Fibroblast of lung (primary cell): ENCODE measurements around the gene APOBEC3F. TPM values are rescaled to one million over a fixed set of nuclear protein-coding genes. Genes with fewer than 3 reads are reported as not detected.
A peak's percentile ranks its signal among the peaks of the same experiment; 100 is the strongest.

Experiments used
- DNase-seq, 2 donors: peaks; one replicate each; pipeline versions ENCODE4 v3.0.0 to v3.0.0-alpha.2; 2010; ENCODE audit warnings: low read depth in 2 of 2
- H2AFZ ChIP-seq: 2 replicates; pipeline ENCODE4 v1.5.1; 2012; ENCODE audit warnings: low read length, control low read depth, inconsistent platforms
- H3K27ac ChIP-seq: 2 replicates; pipeline ENCODE4 v1.5.1; 2011; ENCODE audit warnings: low read length, control low read depth; ENCODE audit not compliant: insufficient read depth
- H3K27me3 ChIP-seq: 2 replicates; pipeline ENCODE4 v1.5.1; 2011; ENCODE audit warnings: mild to moderate bottlenecking, low read length; ENCODE audit not compliant: control insufficient read depth, insufficient read depth
- H3K36me3 ChIP-seq: 2 replicates; pipeline ENCODE4 v1.5.1; 2011; ENCODE audit warnings: low read length; ENCODE audit not compliant: control insufficient read depth, insufficient read depth
- H3K4me1 ChIP-seq: 2 replicates; pipeline ENCODE4 v1.5.1; 2011; ENCODE audit warnings: low read length; ENCODE audit not compliant: control insufficient read depth, insufficient read depth; ENCODE audit errors: extremely low read depth
- H3K4me2 ChIP-seq: 2 replicates; pipeline ENCODE4 v1.5.1; 2011; ENCODE audit warnings: low read length, control low read depth; ENCODE audit not compliant: insufficient read depth; ENCODE audit errors: extremely low read depth
- H3K4me3 ChIP-seq, 4 experiments: fragments of 200-600 bp in 1 of 4; sonication (generic) in 1 of 4; replicated peaks in 1 of 4; 2 replicates each; pipeline ENCODE4 v1.5.1; 2011 to 2016; ENCODE audit warnings: low read length in 4 of 4, low read depth in 3 of 4, mild to moderate bottlenecking in 3 of 4, control low read depth in 2 of 4, inconsistent platforms in 1 of 4, mixed read lengths in 1 of 4; ENCODE audit not compliant: insufficient read depth in 1 of 4; ENCODE audit errors: control extremely low read depth in 1 of 4
- H3K79me2 ChIP-seq: 2 replicates; pipeline ENCODE4 v1.5.1; 2012; ENCODE audit warnings: mild to moderate bottlenecking, low read length, inconsistent platforms; ENCODE audit not compliant: control insufficient read depth, insufficient read depth
- H3K9ac ChIP-seq: 2 replicates; pipeline ENCODE4 v1.5.1; 2011; ENCODE audit warnings: mild to moderate bottlenecking, low read length, control low read depth; ENCODE audit not compliant: insufficient read depth
- H3K9me3 ChIP-seq: 2 replicates; pipeline ENCODE4 v1.5.1; 2012; ENCODE audit warnings: low read depth, low read length; ENCODE audit not compliant: control insufficient read depth, insufficient read depth
- H4K20me1 ChIP-seq: 2 replicates; pipeline ENCODE4 v1.5.1; 2011; ENCODE audit warnings: low read length; ENCODE audit not compliant: control insufficient read depth, insufficient read depth; ENCODE audit errors: extremely low read depth
- EZH2 ChIP-seq: IDR thresholded peaks from 2 replicates; pipeline ENCODE4 v1.5.1; 2012; ENCODE audit warnings: low read length, control low read depth, mild to moderate bottlenecking; ENCODE audit errors: missing control alignments
- polyA plus RNA-seq, 2 donors: library from polyadenylated mRNA; depleted of rRNA in 1 of 2; stranded (reverse) in 1 of 2; unstranded in 1 of 2; fragments of >200 nt; gene quantifications; 2 replicates each; pipeline ENCODE4 v1.2.1, GENCODE V29; 2011 to 2012; ENCODE audit warnings: missing spikeins in 1 of 2
- total RNA-seq: library from RNA; depleted of rRNA; stranded (reverse); fragments of >200 nt; gene quantifications from 2 replicates; pipeline ENCODE4 v1.2.1, GENCODE V29; 2014
- TF ChIP-seq, protein P1 (sequence below), 2 donors: IDR thresholded peaks in 1 of 2; conservative IDR thresholded peaks in 1 of 2; 1 replicate in 1 of 2; 2 replicates in 1 of 2; pipeline ENCODE4 v1.5.1; 2011 to 2012; ENCODE audit warnings: low read length in 2 of 2, control low read depth in 1 of 2, inconsistent platforms in 1 of 2, low read depth in 1 of 2, mild to moderate bottlenecking in 1 of 2

APOBEC3F gene
- total and polyA plus RNA-seq, 2 donors (not counting 1 experiment from before 2014, with no cell fraction given), result 6.3 to 7.8 TPM

DNA sequence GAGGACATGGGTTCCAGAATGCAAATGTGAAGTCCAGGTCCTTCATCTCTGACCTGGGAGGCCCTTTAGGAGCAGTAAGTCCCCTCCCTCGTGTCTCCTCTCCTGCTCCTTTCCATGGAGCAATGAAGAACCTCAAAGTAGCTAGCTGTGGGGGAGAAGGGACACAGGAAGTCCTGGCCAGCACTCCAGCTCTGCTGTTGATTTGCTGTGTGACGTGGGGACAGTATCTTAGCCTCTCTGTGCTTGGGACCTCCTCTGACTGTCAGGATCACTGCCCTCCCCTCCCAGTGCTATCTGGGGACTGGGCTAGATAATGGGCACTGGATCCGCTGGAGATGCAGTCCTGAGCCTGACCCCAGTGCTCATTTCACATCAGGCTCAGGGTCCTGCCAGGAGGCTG lies 55.3 kb downstream of the APOBEC3F start:
- TF ChIP-seq, protein P1, sequence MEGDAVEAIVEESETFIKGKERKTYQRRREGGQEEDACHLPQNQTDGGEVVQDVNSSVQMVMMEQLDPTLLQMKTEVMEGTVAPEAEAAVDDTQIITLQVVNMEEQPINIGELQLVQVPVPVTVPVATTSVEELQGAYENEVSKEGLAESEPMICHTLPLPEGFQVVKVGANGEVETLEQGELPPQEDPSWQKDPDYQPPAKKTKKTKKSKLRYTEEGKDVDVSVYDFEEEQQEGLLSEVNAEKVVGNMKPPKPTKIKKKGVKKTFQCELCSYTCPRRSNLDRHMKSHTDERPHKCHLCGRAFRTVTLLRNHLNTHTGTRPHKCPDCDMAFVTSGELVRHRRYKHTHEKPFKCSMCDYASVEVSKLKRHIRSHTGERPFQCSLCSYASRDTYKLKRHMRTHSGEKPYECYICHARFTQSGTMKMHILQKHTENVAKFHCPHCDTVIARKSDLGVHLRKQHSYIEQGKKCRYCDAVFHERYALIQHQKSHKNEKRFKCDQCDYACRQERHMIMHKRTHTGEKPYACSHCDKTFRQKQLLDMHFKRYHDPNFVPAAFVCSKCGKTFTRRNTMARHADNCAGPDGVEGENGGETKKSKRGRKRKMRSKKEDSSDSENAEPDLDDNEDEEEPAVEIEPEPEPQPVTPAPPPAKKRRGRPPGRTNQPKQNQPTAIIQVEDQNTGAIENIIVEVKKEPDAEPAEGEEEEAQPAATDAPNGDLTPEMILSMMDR (conservative IDR thresholded peaks at IDR 0.05 in 1 of 2, IDR thresholded peaks at IDR 0.05 in 1 of 2; ENCODE audit: low read depth in 1 of 2, low read length in 2 of 2), result no peak
- TF ChIP-seq EZH2, result no peak
- Histone ChIP-seq H3K4me1 (no peaks in the 10 kb centered on the region), H3K4me3 (no peak overlapping the region), H4K20me1 (no peaks in the 10 kb centered on the region), H2AFZ (no peak overlapping the region), H3K36me3 (no peaks in the 10 kb centered on the region), H3K27ac (no peak overlapping the region), H3K9me3 (no peaks in the 10 kb centered on the region), H3K79me2 (no peaks in the 10 kb centered on the region), H3K9ac (no peak overlapping the region), H3K4me2 (no peak overlapping the region), H3K27me3 (peaks cover 4% of the 10 kb centered on the region)
- DNase-seq, result no peak

DNA sequence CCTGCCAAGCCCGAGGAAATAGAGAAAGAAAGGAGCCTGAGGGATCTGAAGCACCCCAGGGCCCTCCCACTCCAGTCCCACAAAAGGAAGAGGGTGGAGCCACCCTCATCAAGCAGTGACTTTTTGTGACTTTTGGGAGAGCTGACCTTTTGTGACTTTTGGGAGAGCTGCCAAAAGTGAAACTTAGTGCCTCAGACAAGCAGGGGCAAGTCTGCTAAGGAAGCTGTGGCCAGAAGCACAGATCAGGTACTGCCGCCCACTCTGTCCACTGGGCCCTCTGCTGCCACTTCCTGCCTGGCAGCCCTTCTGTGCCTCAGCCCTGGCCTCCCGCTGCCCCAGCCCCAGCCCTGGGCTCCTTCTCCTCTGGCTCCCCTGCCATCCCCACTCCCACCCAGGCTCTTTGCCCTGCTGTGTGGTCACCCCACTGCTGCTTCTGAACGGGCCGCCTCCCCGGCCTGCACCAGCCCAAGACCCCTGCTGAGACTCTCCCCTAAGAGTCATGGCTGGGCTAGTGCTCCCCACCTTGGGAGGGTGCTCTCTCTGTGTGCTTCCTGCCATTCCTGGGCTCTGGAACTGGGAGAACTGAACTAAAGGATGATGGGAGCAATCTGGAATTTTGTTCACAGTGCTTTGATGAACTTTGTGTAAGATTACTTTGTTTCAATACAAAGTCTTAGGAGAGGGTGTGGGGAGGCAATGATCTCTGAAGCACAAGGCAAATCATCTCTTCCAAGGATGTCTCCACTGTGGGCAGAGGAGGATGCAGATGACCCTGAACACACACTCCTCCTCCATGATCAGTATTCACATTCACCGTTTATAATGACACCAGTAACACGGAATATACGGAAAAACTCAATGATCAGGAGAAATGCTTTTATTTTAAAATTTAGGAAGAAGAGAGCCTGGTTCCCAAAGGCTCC lies 56.7 kb downstream of the APOBEC3F start, which contains the start of gene APOBEC3H:
Gene APOBEC3H, plus strand, starts transcription at position 147 of the 923 bp plus-strand sequence. CDS start 3,035 bp downstream, outside the sequence.
- Histone ChIP-seq H3K4me2 (no peak within 1 kb of the TSS), H2AFZ (peak within 1 kb of the TSS; percentile 23), H3K9me3 (no peaks in the 10 kb centered on the region), H3K4me3 (no peak within 1 kb of the TSS), H4K20me1 (no peaks in the 10 kb centered on the region), H3K27me3 (peaks cover 3% of the 10 kb centered on the region), H3K9ac (no peak within 1 kb of the TSS), H3K79me2 (no peaks in the 10 kb centered on the region), H3K27ac (no peak within 1 kb of the TSS), H3K4me1 (no peaks in the 10 kb centered on the region), H3K36me3 (no peaks in the 10 kb centered on the region)
- peak in 1 of 2 donors; percentile 8 for DNase-seq
- TF ChIP-seq, protein P1 (conservative IDR thresholded peaks at IDR 0.05 in 1 of 2, IDR thresholded peaks at IDR 0.05 in 1 of 2; ENCODE audit: low read depth in 1 of 2, low read length in 2 of 2), result no peak
- no peak for TF ChIP-seq EZH2

DNA sequence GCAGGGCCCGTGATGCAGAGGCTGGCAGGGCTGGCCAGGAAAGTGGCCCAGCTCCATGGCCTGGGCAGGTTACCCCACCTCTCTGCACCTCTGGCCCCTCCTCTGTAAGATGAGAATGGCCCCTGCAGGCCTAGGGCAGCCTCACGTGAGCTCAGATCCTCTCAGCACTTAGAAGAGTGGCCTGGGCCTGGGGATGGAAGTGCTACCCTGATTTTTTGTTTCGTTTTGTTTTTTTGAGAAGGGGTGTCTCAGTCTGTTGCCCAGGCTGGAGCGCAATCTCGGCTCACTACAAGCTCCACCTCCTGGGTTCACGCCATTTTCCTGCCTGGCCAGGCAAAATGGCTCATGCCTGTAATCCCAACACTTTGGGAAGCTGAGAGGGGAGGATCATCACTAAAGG lies 57.4 kb downstream of the APOBEC3F start:
- Histone ChIP-seq H3K27ac (no peak overlapping the region), H3K36me3 (no peaks in the 10 kb centered on the region), H3K4me3 (no peak overlapping the region), H3K9ac (no peak overlapping the region), H3K9me3 (no peaks in the 10 kb centered on the region), H3K4me2 (no peak overlapping the region), H3K27me3 (peaks cover 3% of the 10 kb centered on the region), H3K4me1 (no peaks in the 10 kb centered on the region), H2AFZ (no peak overlapping the region), H3K79me2 (no peaks in the 10 kb centered on the region), H4K20me1 (no peaks in the 10 kb centered on the region)
- DNase-seq, result no peak
- TF ChIP-seq, protein P1 (conservative IDR thresholded peaks at IDR 0.05 in 1 of 2, IDR thresholded peaks at IDR 0.05 in 1 of 2; ENCODE audit: low read depth in 1 of 2, low read length in 2 of 2), result no peak
- TF ChIP-seq EZH2, result no peak
